Naive thymus-derived CD4-positive, alpha-beta T cell (primary cell): ENCODE measurements around the gene SERPIND1. TPM values are rescaled to one million over a fixed set of nuclear protein-coding genes. Genes with fewer than 3 reads are reported as not detected.
"Not testable (repeated sequence)": the region's sequence is repeated elsewhere in the genome, so short reads cannot be mapped to it uniquely, and the experiment has no call there.

Experiments
- ATAC-seq: fragments of 150-1000 bp; cut with Tn5 transposase; 2 replicates; pipeline ENCODE4 v1.10.0; 2021; ENCODE audit warnings: mild to moderate bottlenecking, moderate library complexity
- CTCF ChIA-PET: fragments of 350-600 bp; sonication (Branson Sonifier 250); formaldehyde crosslinking; loops from one replicate; lab custom pipeline; 2021; ENCODE audit warnings: antibody characterized with exemption; lab: Charles Lee
- POLR2A ChIA-PET: fragments of 350-600 bp; sonication (Branson Sonifier 250); formaldehyde crosslinking; loops from one replicate; lab custom pipeline; 2021; ENCODE audit warnings: antibody characterized with exemption, inconsistent platforms; lab: Charles Lee
- DNase-seq, 9 donors: peaks; one replicate each; pipeline versions ENCODE4 v3.0.0 to v3.0.0-alpha.2; 2020 to 2022; ENCODE audit warnings: mixed read lengths in 1 of 9
- H3K27ac ChIP-seq: one replicate; pipeline ENCODE4 v1.7.0; 2013; ENCODE audit warnings: mild to moderate bottlenecking, low read depth, low read length, moderate library complexity
- H3K27me3 ChIP-seq, 2 donors: one replicate each; pipeline ENCODE4 v1.7.0; 2013; ENCODE audit warnings: low read length in 2 of 2, mild to moderate bottlenecking in 2 of 2, moderate library complexity in 2 of 2; ENCODE audit not compliant: control insufficient read depth in 2 of 2, insufficient read depth in 2 of 2
- H3K36me3 ChIP-seq, 3 experiments: 1 replicate in 2 of 3; 2 replicates in 1 of 3; pipeline ENCODE4 v1.7.0; 2013; ENCODE audit warnings: low read length in 3 of 3, mild to moderate bottlenecking in 3 of 3, moderate library complexity in 1 of 3; ENCODE audit not compliant: insufficient read depth in 3 of 3, control insufficient read depth in 2 of 3
- H3K4me1 ChIP-seq, 2 donors: one replicate each; pipeline ENCODE4 v1.7.0; 2013; ENCODE audit warnings: low read length in 2 of 2, mild to moderate bottlenecking in 2 of 2, moderate library complexity in 1 of 2; ENCODE audit not compliant: control insufficient read depth in 2 of 2, insufficient read depth in 2 of 2
- H3K4me3 ChIP-seq: 2 replicates; pipeline ENCODE4 v1.7.0; 2013; ENCODE audit warnings: mild to moderate bottlenecking, low read length
- H3K9me3 ChIP-seq, 3 experiments: 1 replicate in 2 of 3; 2 replicates in 1 of 3; pipeline ENCODE4 v1.7.0; 2013; ENCODE audit warnings: low read length in 3 of 3; ENCODE audit not compliant: control insufficient read depth in 2 of 3
- H3K27ac Mint-ChIP-seq, 9 donors: one replicate each; pipeline ENCODE4 v1.8.0; 2020 to 2022; ENCODE audit warnings: mixed read lengths in 9 of 9, mild to moderate bottlenecking in 8 of 9, moderate library complexity in 5 of 9, inconsistent platforms in 2 of 9
- H3K27me3 Mint-ChIP-seq, 5 donors: one replicate each; pipeline ENCODE4 v1.8.0; 2021 to 2022; ENCODE audit warnings: mixed read lengths in 5 of 5, mild to moderate bottlenecking in 1 of 5
- H3K36me3 Mint-ChIP-seq, 5 donors: one replicate each; pipeline ENCODE4 v1.8.0; 2020 to 2022; ENCODE audit warnings: mixed read lengths in 5 of 5, mild to moderate bottlenecking in 3 of 5, inconsistent platforms in 1 of 5
- H3K4me1 Mint-ChIP-seq, 7 donors: one replicate each; pipeline ENCODE4 v1.8.0; 2020 to 2022; ENCODE audit warnings: mixed read lengths in 7 of 7, mild to moderate bottlenecking in 3 of 7, inconsistent platforms in 1 of 7
- H3K4me3 Mint-ChIP-seq, 10 donors: one replicate each; pipeline ENCODE4 v1.8.0; 2020 to 2022; ENCODE audit warnings: mild to moderate bottlenecking in 10 of 10, mixed read lengths in 10 of 10, moderate library complexity in 6 of 10, inconsistent platforms in 2 of 10
- H3K9me3 Mint-ChIP-seq, 11 donors: one replicate each; pipeline ENCODE4 v1.8.0; 2020 to 2022; ENCODE audit warnings: mixed read lengths in 11 of 11, mild to moderate bottlenecking in 4 of 11, inconsistent platforms in 1 of 11, moderate library complexity in 1 of 11
- intact Hi-C, 2 donors: fragments of 100-400 bp; cut with micrococcal nuclease; formaldehyde crosslinking; loops; one replicate each; pipeline ENCODE4 v1.15.1; 2023
- polyA plus RNA-seq, 2 donors: library from polyadenylated mRNA; unstranded; fragments of 300-500 nt; fragmentation: Illumina TruSeq; gene quantifications; one replicate each; pipeline ENCODE4 v1.2.3, GENCODE V29; 2021
- total RNA-seq, 6 experiments: library from RNA in 5 of 6; stranded (reverse) in 5 of 6; gene quantifications; 1 replicate in 5 of 6; 2 replicates in 1 of 6; pipeline ENCODE4 v1.2.3 and lab custom pipeline; 2021 to 2026

The SERPIND1 gene
- total and polyA plus RNA-seq, 7 experiments from 2014 or later = 0.09 to 0.10 TPM; not detected in 5

GRCh38 chr22:20729194-20729593, 44.7 kb upstream of the SERPIND1 start:
- peaks cover 7 to 47% (median 12%) of the 10 kb centered on the region in 5 donors for H3K36me3 Mint-ChIP-seq
- H3K36me3 ChIP-seq = peaks cover 0 to 56% (median 13%) of the 10 kb centered on the region in 3 experiments
- peaks cover 0 to 2% (median 0%) of the 10 kb centered on the region in 7 donors for H3K4me1 Mint-ChIP-seq
- DNase-seq (no peak), ATAC-seq (no peak)
- H3K27me3 ChIP-seq = no peaks in the 10 kb centered on the region
- no peaks in the 10 kb centered on the region for H3K27me3 Mint-ChIP-seq
- ChIA-PET POLR2A (no interaction called here), CTCF (no interaction called here)
- no peaks in the 10 kb centered on the region for H3K4me1 ChIP-seq
- H3K27ac Mint-ChIP-seq = no peak overlapping the region
- H3K27ac ChIP-seq = no peak overlapping the region
- H3K4me3 ChIP-seq = no peak overlapping the region
- intact Hi-C loops = no loop called here
- H3K9me3 ChIP-seq = no peaks in the 10 kb centered on the region
- peaks cover 0 to 2% (median 0%) of the 10 kb centered on the region in 11 donors for H3K9me3 Mint-ChIP-seq
- H3K4me3 Mint-ChIP-seq = no peak overlapping the region

- CTCF ChIA-PET, H3K4me3 Mint-ChIP-seq, ATAC-seq, H3K9me3 Mint-ChIP-seq, intact Hi-C loops, DNase-seq, H3K4me1 ChIP-seq, H3K4me1 Mint-ChIP-seq, H3K4me3 ChIP-seq, H3K27ac ChIP-seq, H3K9me3 ChIP-seq, H3K27me3 Mint-ChIP-seq, H3K27ac Mint-ChIP-seq, H3K27me3 ChIP-seq, POLR2A ChIA-PET: not testable (repeated sequence)
- H3K36me3 Mint-ChIP-seq = peaks cover 0 to 32% (median 11%) of the 10 kb centered on the region in 5 donors
- peaks cover 0 to 33% (median 8%) of the 10 kb centered on the region in 3 experiments for H3K36me3 ChIP-seq
Observed at GRCh38 chr22:20732431-20732830, 41.5 kb upstream of the SERPIND1 start.

DNA sequence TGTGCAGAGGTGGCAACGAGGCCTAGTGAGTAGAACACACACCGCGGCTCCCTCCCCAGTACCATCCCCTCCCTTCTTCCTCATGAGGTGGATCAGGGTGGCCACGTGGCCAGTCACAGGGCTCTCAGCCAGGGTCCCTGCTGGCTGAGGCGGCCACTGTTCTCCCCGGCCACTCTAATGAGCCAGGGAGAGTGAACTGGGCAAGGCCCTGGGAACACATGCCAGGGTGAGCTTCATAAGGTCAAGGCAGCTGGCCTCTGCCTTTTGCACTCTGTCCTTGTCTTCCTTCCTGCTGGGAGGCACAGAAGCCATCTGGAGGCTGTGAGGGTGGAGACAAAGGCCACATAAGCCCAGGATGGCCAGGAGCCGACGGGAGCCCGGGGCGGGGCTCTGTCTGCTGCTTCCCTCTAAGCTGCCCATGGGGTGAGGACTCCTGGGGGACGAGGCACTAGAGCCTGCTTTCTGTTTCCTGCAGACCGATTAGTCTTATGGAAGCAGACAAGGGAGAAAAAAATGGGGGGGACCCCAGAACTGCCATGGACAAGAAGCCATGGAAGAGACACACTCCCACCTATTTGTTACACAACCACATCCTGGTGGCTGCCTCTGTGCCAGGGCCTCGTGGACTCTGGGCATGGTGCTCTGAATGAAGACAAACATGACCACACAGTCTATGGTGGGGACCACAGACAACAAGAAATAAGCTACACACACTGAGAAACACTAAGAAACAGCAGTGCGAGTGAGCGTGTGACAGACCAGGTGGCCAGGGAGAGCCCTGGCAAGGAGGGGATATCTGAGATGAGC, 38.4 kb upstream of the SERPIND1 start:
- H3K27me3 ChIP-seq, H3K4me1 ChIP-seq, H3K4me3 Mint-ChIP-seq, POLR2A ChIA-PET, intact Hi-C loops, CTCF ChIA-PET, H3K27ac ChIP-seq, H3K4me3 ChIP-seq, H3K9me3 ChIP-seq, H3K27me3 Mint-ChIP-seq, DNase-seq, H3K9me3 Mint-ChIP-seq, ATAC-seq: not testable (repeated sequence)
- Mint-ChIP-seq H3K36me3 (peaks cover under 1 to 24% (median 6%) of the 10 kb centered on the region in 5 donors), H3K4me1 (peaks cover 4 to 10% (median 7%) of the 10 kb centered on the region in 7 donors), H3K27ac (peak overlapping the region in 2 of 9 donors; percentile 10 to 75)
- H3K36me3 ChIP-seq = peaks cover 0 to 15% (median 0%) of the 10 kb centered on the region in 3 experiments

- POLR2A ChIA-PET, H3K27me3 ChIP-seq, DNase-seq, intact Hi-C loops, CTCF ChIA-PET, H3K4me3 Mint-ChIP-seq, H3K27me3 Mint-ChIP-seq, H3K4me3 ChIP-seq, H3K9me3 ChIP-seq, H3K9me3 Mint-ChIP-seq, H3K27ac ChIP-seq, H3K4me1 ChIP-seq: not testable (repeated sequence)
- H3K36me3 ChIP-seq = peaks cover 0 to 25% (median 6%) of the 10 kb centered on the region in 3 experiments
- Mint-ChIP-seq H3K36me3 (peaks cover 4 to 35% (median 13%) of the 10 kb centered on the region in 5 donors), H3K27ac (peak overlapping the region in 2 of 9 donors; percentile 59 to 65), H3K4me1 (peaks cover 4 to 10% (median 7%) of the 10 kb centered on the region in 7 donors)
- peak; percentile 12 for ATAC-seq
Observed at GRCh38 chr22:20736891-20737290, 37.0 kb upstream of the SERPIND1 start.

DNA sequence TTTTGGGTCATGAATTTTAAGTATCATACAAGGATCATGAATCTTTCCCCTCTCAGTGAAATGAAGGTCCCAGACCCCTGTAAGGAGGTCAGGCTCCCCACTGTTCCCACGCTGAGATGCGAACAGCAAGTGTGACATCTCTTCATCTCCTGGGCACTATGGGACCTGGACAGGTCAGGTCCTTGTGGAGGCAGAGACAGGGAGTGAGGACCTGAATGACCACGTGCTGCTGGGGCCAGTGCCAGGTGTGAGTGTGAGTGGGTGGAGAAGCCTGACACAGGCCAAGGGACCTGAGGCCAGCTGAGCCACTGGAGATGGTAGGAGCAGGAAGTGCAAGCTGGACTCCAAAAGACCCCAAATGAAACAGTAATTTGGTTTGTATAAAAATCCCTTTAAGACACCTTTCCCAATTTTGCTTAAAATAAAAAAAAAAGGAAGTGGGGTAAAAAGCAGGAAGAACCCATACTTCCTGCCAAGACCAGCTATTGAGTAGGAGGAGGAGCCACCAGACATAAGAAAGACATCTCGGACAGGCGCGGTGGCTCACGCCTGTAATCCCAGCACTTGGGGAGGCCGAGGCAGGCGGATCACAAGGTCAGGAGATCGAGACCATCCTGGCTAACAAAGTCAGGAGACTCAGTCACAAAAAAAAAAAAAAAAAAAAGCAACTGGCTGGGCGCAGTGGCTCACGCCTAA, 35.4 kb upstream of the SERPIND1 start:
- H3K4me3 ChIP-seq = no peak overlapping the region
- H3K4me3 Mint-ChIP-seq = no peak overlapping the region
- no peaks in the 10 kb centered on the region for H3K9me3 ChIP-seq
- H3K36me3 ChIP-seq = peaks cover 0 to 38% (median 9%) of the 10 kb centered on the region in 3 experiments
- H3K9me3 Mint-ChIP-seq = no peaks in the 10 kb centered on the region
- DNase-seq (no peak), ATAC-seq (no peak)
- H3K27ac ChIP-seq = no peak overlapping the region
- H3K4me1 Mint-ChIP-seq = peaks cover 4 to 10% (median 7%) of the 10 kb centered on the region in 7 donors
- POLR2A ChIA-PET = interaction anchor here (0.6 to 0.7 kb wide), 2 partner anchors 17 to 276 kb away, joined by 4 to 5 read pairs; no protein-coding TSS in a partner anchor
- intact Hi-C loops = no loop called here
- peaks cover 4 to 38% (median 14%) of the 10 kb centered on the region in 5 donors for H3K36me3 Mint-ChIP-seq
- H3K4me1 ChIP-seq = no peaks in the 10 kb centered on the region
- H3K27ac Mint-ChIP-seq = peak overlapping the region in 1 of 9 donors; percentile 39
- H3K27me3 ChIP-seq = no peaks in the 10 kb centered on the region
- no peaks in the 10 kb centered on the region for H3K27me3 Mint-ChIP-seq
- CTCF ChIA-PET = interaction anchor here (0.6 to 0.7 kb wide), 2 partner anchors 22 to 173 kb away, joined by 3 read pairs; no protein-coding TSS in a partner anchor

GRCh38 chr22:20740222-20740951, 33.5 kb upstream of the SERPIND1 start:
- Histone ChIP-seq H3K36me3 (peaks cover 0 to 50% (median 9%) of the 10 kb centered on the region in 3 experiments), H3K4me3 (no peak overlapping the region), H3K9me3 (no peaks in the 10 kb centered on the region), H3K4me1 (no peaks in the 10 kb centered on the region), H3K27me3 (no peaks in the 10 kb centered on the region), H3K27ac (no peak overlapping the region)
- POLR2A ChIA-PET = interaction anchor here (1.7 kb wide), 1 partner anchor 322 kb away, joined by 6 read pairs; no protein-coding TSS in a partner anchor
- ATAC-seq = no peak
- no peak for DNase-seq
- Mint-ChIP-seq H3K4me1 (peaks cover 4 to 10% (median 7%) of the 10 kb centered on the region in 7 donors), H3K9me3 (no peaks in the 10 kb centered on the region), H3K4me3 (no peak overlapping the region), H3K36me3 (peaks cover 4 to 38% (median 14%) of the 10 kb centered on the region in 5 donors), H3K27ac (peak overlapping the region in 2 of 9 donors; percentile 1 to 17), H3K27me3 (no peaks in the 10 kb centered on the region)
- CTCF ChIA-PET = no interaction called here
- intact Hi-C loops = loop anchor here (2.0 to 5.0 kb wide), 3 partner anchors 38 to 172 kb away; no protein-coding TSS in a partner anchor
